Fibroblast of lung (primary cell): ENCODE results near the gene CYP2S1. TPM values are rescaled to one million over a fixed set of nuclear protein-coding genes. Genes with fewer than 3 reads are reported as not detected.

ENCODE experiments used
- DNase-seq, 2 donors: peaks; one replicate each; pipeline versions ENCODE4 v3.0.0 to v3.0.0-alpha.2; 2010; ENCODE audit warnings: low read depth in 2 of 2
- H2AFZ ChIP-seq: 2 replicates; pipeline ENCODE4 v1.5.1; 2012; ENCODE audit warnings: low read length, control low read depth, inconsistent platforms
- H3K27ac ChIP-seq: 2 replicates; pipeline ENCODE4 v1.5.1; 2011; ENCODE audit warnings: low read length, control low read depth; ENCODE audit not compliant: insufficient read depth
- H3K27me3 ChIP-seq: 2 replicates; pipeline ENCODE4 v1.5.1; 2011; ENCODE audit warnings: mild to moderate bottlenecking, low read length; ENCODE audit not compliant: control insufficient read depth, insufficient read depth
- H3K36me3 ChIP-seq: 2 replicates; pipeline ENCODE4 v1.5.1; 2011; ENCODE audit warnings: low read length; ENCODE audit not compliant: control insufficient read depth, insufficient read depth
- H3K4me1 ChIP-seq: 2 replicates; pipeline ENCODE4 v1.5.1; 2011; ENCODE audit warnings: low read length; ENCODE audit not compliant: control insufficient read depth, insufficient read depth; ENCODE audit errors: extremely low read depth
- H3K4me2 ChIP-seq: 2 replicates; pipeline ENCODE4 v1.5.1; 2011; ENCODE audit warnings: low read length, control low read depth; ENCODE audit not compliant: insufficient read depth; ENCODE audit errors: extremely low read depth
- H3K4me3 ChIP-seq, 4 experiments: fragments of 200-600 bp in 1 of 4; sonication (generic) in 1 of 4; replicated peaks in 1 of 4; 2 replicates each; pipeline ENCODE4 v1.5.1; 2011 to 2016; ENCODE audit warnings: low read length in 4 of 4, low read depth in 3 of 4, mild to moderate bottlenecking in 3 of 4, control low read depth in 2 of 4, inconsistent platforms in 1 of 4, mixed read lengths in 1 of 4; ENCODE audit not compliant: insufficient read depth in 1 of 4; ENCODE audit errors: control extremely low read depth in 1 of 4
- H3K79me2 ChIP-seq: 2 replicates; pipeline ENCODE4 v1.5.1; 2012; ENCODE audit warnings: mild to moderate bottlenecking, low read length, inconsistent platforms; ENCODE audit not compliant: control insufficient read depth, insufficient read depth
- H3K9ac ChIP-seq: 2 replicates; pipeline ENCODE4 v1.5.1; 2011; ENCODE audit warnings: mild to moderate bottlenecking, low read length, control low read depth; ENCODE audit not compliant: insufficient read depth
- H3K9me3 ChIP-seq: 2 replicates; pipeline ENCODE4 v1.5.1; 2012; ENCODE audit warnings: low read depth, low read length; ENCODE audit not compliant: control insufficient read depth, insufficient read depth
- H4K20me1 ChIP-seq: 2 replicates; pipeline ENCODE4 v1.5.1; 2011; ENCODE audit warnings: low read length; ENCODE audit not compliant: control insufficient read depth, insufficient read depth; ENCODE audit errors: extremely low read depth
- CTCF ChIP-seq, 2 donors: IDR thresholded peaks in 1 of 2; conservative IDR thresholded peaks in 1 of 2; 1 replicate in 1 of 2; 2 replicates in 1 of 2; pipeline ENCODE4 v1.5.1; 2011 to 2012; ENCODE audit warnings: low read length in 2 of 2, control low read depth in 1 of 2, inconsistent platforms in 1 of 2, low read depth in 1 of 2, mild to moderate bottlenecking in 1 of 2
- EZH2 ChIP-seq: IDR thresholded peaks from 2 replicates; pipeline ENCODE4 v1.5.1; 2012; ENCODE audit warnings: low read length, control low read depth, mild to moderate bottlenecking; ENCODE audit errors: missing control alignments
- polyA plus RNA-seq, 2 donors: library from polyadenylated mRNA; depleted of rRNA in 1 of 2; stranded (reverse) in 1 of 2; unstranded in 1 of 2; fragments of >200 nt; gene quantifications; 2 replicates each; pipeline ENCODE4 v1.2.1, GENCODE V29; 2011 to 2012; ENCODE audit warnings: missing spikeins in 1 of 2
- total RNA-seq: library from RNA; depleted of rRNA; stranded (reverse); fragments of >200 nt; gene quantifications from 2 replicates; pipeline ENCODE4 v1.2.1, GENCODE V29; 2014

CYP2S1 gene
- total and polyA plus RNA-seq, 2 donors (not counting 1 experiment from before 2014, with no cell fraction given), result 0.93 to 3.5 TPM

GRCh38 chr19:41224632-41225031 is 31.6 kb downstream of the CYP2S1 start:
- peaks cover 46% of the 10 kb centered on the region for H3K36me3 ChIP-seq
- peaks cover 52% of the 10 kb centered on the region for H3K4me1 ChIP-seq
- H3K79me2 ChIP-seq, result peaks cover 76% of the 10 kb centered on the region
- H3K4me2 ChIP-seq, result peak overlapping the region; percentile 81
- no peak for DNase-seq
- H3K4me3 ChIP-seq, result peak overlapping the region in 1 of 4 experiments; percentile 4
- no peak for TF ChIP-seq CTCF (conservative IDR thresholded peaks at IDR 0.05 in 1 of 2, IDR thresholded peaks at IDR 0.05 in 1 of 2; ENCODE audit: low read depth in 1 of 2, low read length in 2 of 2)
- no peak for TF ChIP-seq EZH2
- peak overlapping the region; percentile 99 for H3K27ac ChIP-seq
- peak overlapping the region; percentile 10 for H3K9ac ChIP-seq
- H2AFZ ChIP-seq, result no peak overlapping the region
- no peaks in the 10 kb centered on the region for H4K20me1 ChIP-seq
- no peaks in the 10 kb centered on the region for H3K9me3 ChIP-seq
- no peaks in the 10 kb centered on the region for H3K27me3 ChIP-seq

GRCh38 chr19:41225238-41226052 is 32.4 kb downstream of the CYP2S1 start:
- no peaks in the 10 kb centered on the region for H3K27me3 ChIP-seq
- peak; percentile 99 to 100 for DNase-seq
- no peaks in the 10 kb centered on the region for H3K9me3 ChIP-seq
- H2AFZ ChIP-seq, result no peak overlapping the region
- peaks cover 51% of the 10 kb centered on the region for H3K36me3 ChIP-seq
- H3K4me3 ChIP-seq, result peak overlapping the region; percentile 25 to 51 (median 39)
- no peak for TF ChIP-seq EZH2
- TF ChIP-seq CTCF (conservative IDR thresholded peaks at IDR 0.05 in 1 of 2, IDR thresholded peaks at IDR 0.05 in 1 of 2; ENCODE audit: low read depth in 1 of 2, low read length in 2 of 2), result no peak
- H3K27ac ChIP-seq, result peak overlapping the region; percentile 99
- peak overlapping the region; percentile 81 for H3K4me2 ChIP-seq
- H3K4me1 ChIP-seq, result peaks cover 56% of the 10 kb centered on the region
- H3K9ac ChIP-seq, result peak overlapping the region; percentile 78
- H3K79me2 ChIP-seq, result peaks cover 76% of the 10 kb centered on the region
- H4K20me1 ChIP-seq, result no peaks in the 10 kb centered on the region

- Histone ChIP-seq H3K9me3 (no peaks in the 10 kb centered on the region), H3K27me3 (no peaks in the 10 kb centered on the region), H3K27ac (peak overlapping the region; percentile 99), H3K4me1 (peaks cover 50% of the 10 kb centered on the region), H3K4me2 (peak overlapping the region; percentile 75), H3K9ac (peak overlapping the region; percentile 78), H3K36me3 (peaks cover 50% of the 10 kb centered on the region), H3K4me3 (peak overlapping the region; percentile 25 to 51 (median 38)), H2AFZ (no peak overlapping the region), H4K20me1 (no peaks in the 10 kb centered on the region), H3K79me2 (peaks cover 76% of the 10 kb centered on the region)
- peak; percentile 82 to 93 for DNase-seq
- TF ChIP-seq CTCF (conservative IDR thresholded peaks at IDR 0.05 in 1 of 2, IDR thresholded peaks at IDR 0.05 in 1 of 2; ENCODE audit: low read depth in 1 of 2, low read length in 2 of 2) (peak in 1 of 2 donors; percentile 13), EZH2 (no peak)
These were observed 33.2 kb downstream of the CYP2S1 start for GRCh38 chr19:41226053-41226873.
